Fibroblast of lung (primary cell): ENCODE measurements around the gene GPR22.

Experiments used
- EZH2 ChIP-seq: IDR thresholded peaks from 2 replicates; pipeline ENCODE4 v1.5.1; 2012; ENCODE audit warnings: low read length, control low read depth, mild to moderate bottlenecking; ENCODE audit errors: missing control alignments
- TF ChIP-seq, protein P1 (sequence below), 2 donors: IDR thresholded peaks in 1 of 2; conservative IDR thresholded peaks in 1 of 2; 1 replicate in 1 of 2; 2 replicates in 1 of 2; pipeline ENCODE4 v1.5.1; 2011 to 2012; ENCODE audit warnings: low read length in 2 of 2, control low read depth in 1 of 2, inconsistent platforms in 1 of 2, low read depth in 1 of 2, mild to moderate bottlenecking in 1 of 2

DNA sequence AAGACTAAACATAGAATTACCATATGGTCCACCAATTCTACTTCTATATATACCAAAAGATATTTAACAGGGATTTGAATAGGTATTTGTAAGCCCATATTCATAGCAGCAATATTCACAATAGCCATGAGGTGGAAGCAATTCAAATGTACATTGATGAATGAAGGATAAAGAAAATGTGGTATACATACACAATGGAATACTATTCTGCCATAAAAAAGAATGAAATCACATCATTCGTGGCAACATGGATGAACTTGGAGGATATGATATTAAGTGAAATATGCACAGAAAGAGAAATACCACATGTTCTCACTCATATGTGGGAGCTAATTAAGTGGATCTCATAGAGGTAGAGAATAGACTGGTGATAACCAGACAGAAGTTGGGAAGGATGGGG, 34.1 kb upstream of the GPR22 start:
- TF ChIP-seq, protein P1, sequence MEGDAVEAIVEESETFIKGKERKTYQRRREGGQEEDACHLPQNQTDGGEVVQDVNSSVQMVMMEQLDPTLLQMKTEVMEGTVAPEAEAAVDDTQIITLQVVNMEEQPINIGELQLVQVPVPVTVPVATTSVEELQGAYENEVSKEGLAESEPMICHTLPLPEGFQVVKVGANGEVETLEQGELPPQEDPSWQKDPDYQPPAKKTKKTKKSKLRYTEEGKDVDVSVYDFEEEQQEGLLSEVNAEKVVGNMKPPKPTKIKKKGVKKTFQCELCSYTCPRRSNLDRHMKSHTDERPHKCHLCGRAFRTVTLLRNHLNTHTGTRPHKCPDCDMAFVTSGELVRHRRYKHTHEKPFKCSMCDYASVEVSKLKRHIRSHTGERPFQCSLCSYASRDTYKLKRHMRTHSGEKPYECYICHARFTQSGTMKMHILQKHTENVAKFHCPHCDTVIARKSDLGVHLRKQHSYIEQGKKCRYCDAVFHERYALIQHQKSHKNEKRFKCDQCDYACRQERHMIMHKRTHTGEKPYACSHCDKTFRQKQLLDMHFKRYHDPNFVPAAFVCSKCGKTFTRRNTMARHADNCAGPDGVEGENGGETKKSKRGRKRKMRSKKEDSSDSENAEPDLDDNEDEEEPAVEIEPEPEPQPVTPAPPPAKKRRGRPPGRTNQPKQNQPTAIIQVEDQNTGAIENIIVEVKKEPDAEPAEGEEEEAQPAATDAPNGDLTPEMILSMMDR (conservative IDR thresholded peaks at IDR 0.05 in 1 of 2, IDR thresholded peaks at IDR 0.05 in 1 of 2; ENCODE audit: low read depth in 1 of 2, low read length in 2 of 2): no peak
- TF ChIP-seq EZH2: no peak
